GM18498 (cell line): ENCODE measurements around the gene ARHGEF35.
"Not testable (repeated sequence)": the region's sequence is repeated elsewhere in the genome, so short reads cannot be mapped to it uniquely, and the experiment has no call there.

Experiments used
- ATAC-seq: cut with Tn5 transposase; IDR thresholded peaks from one replicate; pipeline ENCODE4 v1.9.1; 2021; ENCODE audit warnings: mild to moderate bottlenecking, moderate library complexity; ENCODE audit not compliant: unreplicated experiment

ARHGEF35 gene

GRCh38 chr7:144195212-144195872 lies at the start of gene ARHGEF35:
Gene ARHGEF35 (minus strand): TSS chr7:144195833. CDS start chr7:144188383, 7,450 bp downstream.
- ATAC-seq: peak; percentile 70

DNA sequence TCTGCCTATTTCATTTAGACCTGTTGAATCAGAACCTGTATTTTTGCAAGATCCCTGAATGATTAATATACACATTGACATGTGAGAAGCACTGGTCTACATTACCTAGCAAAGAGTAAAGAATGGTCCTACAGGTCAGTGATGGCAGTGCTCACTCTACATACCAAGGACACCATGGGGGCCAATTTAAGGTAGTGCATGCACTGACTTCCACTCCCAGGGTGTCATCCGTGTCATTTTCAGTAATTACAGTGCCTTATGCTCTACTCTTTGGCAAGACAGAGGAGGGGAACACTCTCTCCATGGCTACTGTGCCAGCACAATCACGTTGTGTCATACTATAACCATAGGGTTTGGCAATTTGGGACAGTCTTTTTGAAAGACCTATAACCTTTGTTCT lies 49.7 kb upstream of the ARHGEF35 start:
- ATAC-seq: not testable (repeated sequence)

DNA sequence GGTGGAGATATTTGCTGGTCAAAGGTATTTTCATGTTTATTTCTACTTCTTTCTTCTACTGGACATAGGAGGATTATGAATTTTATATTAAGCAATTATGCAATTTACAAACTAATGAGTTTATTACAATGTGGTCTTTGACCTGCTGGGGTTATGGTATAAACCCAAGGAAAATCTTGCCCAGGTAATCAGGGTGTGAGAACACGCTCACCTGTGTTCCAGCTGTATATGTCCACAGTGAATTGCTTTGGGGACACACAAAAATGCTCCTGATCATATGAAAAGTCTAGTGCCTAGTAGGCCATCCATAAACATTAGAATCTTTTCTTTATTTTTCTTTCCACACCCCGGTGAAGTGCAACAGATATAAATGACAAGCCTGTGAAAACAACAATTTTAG lies 43.7 kb upstream of the ARHGEF35 start, which contains the start of gene OR2A42:
OR2A42 (minus strand) TSS at position 241 of the 400 bp plus-strand sequence. CDS start 6,762 bp downstream, outside the sequence.
- ATAC-seq: not testable (repeated sequence)

DNA sequence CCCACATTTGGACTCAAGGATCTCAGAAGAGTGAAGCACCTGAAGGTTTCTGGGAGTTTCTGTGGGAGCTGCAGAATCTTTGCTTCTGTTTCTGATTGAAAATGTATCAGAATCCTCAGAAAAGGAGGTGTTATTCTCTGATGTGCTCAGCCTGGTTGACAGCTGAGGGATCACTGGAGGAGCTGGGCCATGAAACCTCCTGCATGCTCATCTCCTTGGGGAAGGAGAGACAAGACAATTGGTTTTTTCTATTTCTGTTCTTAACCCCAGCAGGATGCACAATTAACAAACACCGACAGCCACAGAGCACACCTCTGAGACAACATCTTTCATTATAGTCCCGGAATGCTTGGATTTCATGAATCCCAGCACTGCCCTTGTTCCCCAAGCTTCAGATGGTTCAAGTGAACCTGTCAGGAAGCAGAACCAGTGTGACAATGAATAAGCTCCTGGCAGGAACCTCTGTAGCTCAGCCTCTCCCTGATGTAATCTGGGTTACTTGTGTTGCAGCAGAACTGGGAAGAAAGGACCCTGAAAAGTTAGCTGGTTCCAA lies 43.0 kb upstream of the ARHGEF35 start:
- not testable (repeated sequence) for ATAC-seq

DNA sequence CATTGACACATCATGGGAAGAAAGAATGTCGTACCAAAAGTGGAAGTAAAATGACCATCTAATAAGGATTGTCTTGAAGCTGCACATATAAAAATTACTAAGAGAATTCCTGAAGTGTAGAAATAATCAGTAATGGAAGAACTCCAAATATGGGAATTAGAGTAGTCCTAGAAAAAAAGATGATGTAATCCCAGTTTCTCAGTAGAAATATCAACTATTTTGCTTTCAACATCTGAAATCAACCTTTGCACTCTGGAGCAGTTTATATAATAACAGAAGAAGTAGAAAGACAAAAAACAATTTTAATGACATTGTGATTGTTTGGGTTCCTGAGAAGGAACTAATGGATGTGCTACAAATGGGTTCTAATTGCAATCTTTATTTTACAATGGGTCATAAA lies 37.4 kb upstream of the ARHGEF35 start:
- not testable (repeated sequence) for ATAC-seq

GRCh38 chr7:144231027-144231426 lies 35.4 kb upstream of the ARHGEF35 start:
- ATAC-seq: not testable (repeated sequence)

DNA sequence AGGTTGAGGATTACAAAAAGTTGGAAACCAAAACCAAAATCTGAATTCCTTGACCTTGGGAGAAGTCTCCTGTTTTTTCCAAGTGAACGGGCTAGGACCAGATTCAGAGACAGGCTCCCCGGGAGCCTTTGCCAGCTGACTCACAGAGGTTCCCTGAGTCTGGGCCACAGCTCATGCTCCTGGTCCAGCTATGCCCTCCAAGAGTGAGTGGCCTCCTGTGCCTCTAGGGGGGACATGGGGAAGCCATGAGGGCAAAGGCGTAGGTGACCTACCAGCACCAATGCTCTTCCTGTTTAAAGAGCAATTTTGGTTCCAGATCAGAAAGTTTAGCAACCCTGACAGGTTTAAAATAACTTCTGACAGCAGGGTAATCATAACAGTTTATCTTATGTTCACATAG lies 33.2 kb upstream of the ARHGEF35 start:
- ATAC-seq: not testable (repeated sequence)

DNA sequence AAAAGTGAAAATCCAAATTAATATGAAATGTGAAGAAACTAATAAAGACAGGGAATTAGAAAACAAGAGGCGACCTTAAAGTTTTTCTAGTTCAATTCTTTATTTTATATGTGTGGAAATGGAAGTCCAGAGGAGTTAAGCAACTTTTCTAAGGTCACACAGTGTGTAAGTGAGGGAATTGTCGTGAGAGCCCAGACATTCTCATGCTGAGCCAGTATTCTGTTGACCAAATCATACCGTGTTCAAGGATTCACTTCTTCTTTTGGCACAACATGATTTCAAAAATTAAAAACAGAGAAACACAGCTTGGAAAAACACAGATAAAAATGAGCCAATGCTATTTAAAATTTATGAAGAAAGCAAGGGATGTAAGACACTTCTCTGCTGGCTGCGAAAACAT lies 31.2 kb upstream of the ARHGEF35 start:
- ATAC-seq: not testable (repeated sequence)

DNA sequence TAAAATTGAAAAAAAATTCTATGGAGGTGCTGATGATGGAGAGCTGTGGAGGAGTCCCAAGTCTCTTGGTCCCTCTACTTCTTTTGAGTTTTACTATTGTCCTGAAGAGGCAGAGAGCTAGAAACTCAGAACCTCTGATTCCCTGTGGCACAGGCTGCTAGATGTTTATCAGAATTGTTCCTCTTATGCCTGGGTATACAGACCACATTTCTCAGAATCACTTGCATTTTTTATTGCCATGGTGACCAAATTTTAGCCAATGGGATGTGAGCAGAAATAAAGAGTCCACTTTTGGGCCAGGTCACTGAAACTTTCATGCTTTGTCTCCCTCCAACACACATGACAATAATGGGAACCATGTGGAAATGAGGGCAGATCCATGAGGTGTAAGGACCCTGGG lies 28.0 kb upstream of the ARHGEF35 start:
- ATAC-seq: not testable (repeated sequence)

- not testable (repeated sequence) for ATAC-seq
Observed at GRCh38 chr7:144220531-144220930, 24.9 kb upstream of the ARHGEF35 start.

- ATAC-seq: not testable (repeated sequence)
Observed at GRCh38 chr7:144219149-144219548, 23.5 kb upstream of the ARHGEF35 start.

- ATAC-seq: not testable (repeated sequence)
Observed at GRCh38 chr7:144218581-144218980, 22.9 kb upstream of the ARHGEF35 start.

DNA sequence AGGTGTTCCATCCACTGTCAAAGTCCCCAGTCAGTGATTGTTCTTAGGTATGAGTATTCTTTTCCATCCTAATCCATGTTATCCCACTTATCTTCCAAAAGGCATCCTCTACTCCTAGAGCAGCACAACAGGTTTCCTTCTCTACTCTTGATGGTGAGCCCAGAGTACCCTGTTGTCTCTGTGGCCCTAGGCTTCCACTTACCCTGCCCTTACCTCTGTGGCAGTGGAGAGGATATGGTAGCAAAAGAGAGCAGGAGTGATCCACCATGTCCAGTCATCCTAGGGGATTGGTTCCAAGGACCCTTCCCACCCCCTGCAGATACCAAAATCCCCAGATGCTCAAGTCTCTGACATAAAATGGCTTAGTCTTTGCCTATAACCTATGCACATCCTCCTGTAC lies 21.6 kb upstream of the ARHGEF35 start:
- ATAC-seq: not testable (repeated sequence)

- not testable (repeated sequence) for ATAC-seq
Observed at GRCh38 chr7:144205306-144205705, 9.7 kb upstream of the ARHGEF35 start.

DNA sequence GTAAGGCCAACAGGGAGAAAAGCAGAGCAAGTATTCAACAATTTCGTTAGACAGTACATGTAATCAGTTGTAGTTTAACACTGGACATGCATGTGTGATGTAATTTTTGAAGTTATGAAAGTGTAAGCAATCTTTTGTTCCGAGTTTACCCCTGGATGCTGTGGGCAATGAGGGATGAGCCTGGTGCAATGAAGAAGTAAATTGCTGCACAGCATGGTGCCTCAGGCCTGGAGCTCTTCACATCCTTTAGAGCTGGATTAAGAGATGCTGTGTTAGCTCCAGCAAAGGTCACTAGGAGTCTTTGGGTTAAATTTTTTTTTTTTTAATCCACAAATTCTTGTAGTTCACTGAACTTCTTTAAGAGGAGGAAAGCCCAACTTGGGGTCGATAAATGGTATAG lies 7.5 kb upstream of the ARHGEF35 start:
- not testable (repeated sequence) for ATAC-seq

- peak; percentile 21 for ATAC-seq
Observed at GRCh38 chr7:144201978-144202377, 6.3 kb upstream of the ARHGEF35 start.

DNA sequence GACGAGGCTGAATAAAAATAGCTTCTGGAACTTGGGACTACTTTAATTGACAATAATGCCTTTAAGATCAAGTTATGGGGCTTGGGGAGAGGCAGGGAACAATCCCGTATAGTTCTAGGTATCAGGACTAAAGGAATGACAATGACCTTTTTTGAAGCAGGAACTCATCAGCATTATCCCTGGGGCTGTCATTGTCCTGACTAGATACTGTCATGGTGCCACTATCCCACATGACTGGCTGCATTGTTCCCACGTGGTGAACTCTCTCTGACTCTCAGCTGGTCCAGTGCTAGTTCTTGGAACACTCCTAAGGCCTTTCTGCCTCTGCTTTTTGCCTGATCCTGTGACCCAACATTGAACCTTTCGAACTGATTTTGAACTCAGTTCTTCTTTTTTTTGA lies 3.3 kb upstream of the ARHGEF35 start:
- not testable (repeated sequence) for ATAC-seq

DNA sequence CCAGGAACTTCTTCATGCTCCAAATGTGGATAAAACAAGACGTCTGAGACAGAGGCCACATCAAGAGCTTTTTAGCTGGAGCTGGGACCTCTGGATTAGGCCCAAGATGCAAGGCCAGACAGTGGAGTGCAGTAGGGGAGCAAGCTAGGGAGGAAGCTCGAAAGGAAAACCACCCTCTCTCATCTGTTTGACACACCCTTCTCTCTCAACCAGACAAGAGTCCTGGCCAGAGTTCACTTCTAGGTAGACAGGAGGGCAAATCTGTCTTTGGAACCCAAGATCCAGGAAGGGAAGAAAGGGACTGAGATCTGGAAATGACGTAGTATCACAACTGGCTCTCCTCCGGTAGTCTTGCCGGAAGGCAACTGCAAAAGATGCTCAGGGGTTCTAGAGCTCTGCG lies 1.2 kb downstream of the ARHGEF35 start:
- ATAC-seq: not testable (repeated sequence)

DNA sequence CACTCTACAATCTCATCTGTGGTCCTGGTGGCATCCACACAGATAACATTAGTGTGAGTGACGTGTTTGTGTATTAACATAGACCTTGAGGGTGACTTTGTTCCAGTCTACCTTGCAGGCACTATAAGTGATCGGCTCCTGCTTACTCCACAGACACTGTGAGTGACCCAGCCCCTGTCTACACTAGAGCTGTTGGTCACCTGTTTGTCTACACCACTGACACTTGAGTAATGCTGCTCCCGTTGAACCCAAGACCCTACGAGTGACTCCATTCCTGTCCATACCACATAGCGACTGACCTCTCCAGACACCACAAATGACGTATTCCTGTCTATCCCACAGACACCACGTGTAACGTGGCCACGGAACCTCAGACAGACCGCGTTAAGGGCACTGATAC lies 1.9 kb downstream of the ARHGEF35 start:
- ATAC-seq: not testable (repeated sequence)

- not testable (repeated sequence) for ATAC-seq
Observed at GRCh38 chr7:144188578-144189171, 7.0 kb downstream of the ARHGEF35 start.

DNA sequence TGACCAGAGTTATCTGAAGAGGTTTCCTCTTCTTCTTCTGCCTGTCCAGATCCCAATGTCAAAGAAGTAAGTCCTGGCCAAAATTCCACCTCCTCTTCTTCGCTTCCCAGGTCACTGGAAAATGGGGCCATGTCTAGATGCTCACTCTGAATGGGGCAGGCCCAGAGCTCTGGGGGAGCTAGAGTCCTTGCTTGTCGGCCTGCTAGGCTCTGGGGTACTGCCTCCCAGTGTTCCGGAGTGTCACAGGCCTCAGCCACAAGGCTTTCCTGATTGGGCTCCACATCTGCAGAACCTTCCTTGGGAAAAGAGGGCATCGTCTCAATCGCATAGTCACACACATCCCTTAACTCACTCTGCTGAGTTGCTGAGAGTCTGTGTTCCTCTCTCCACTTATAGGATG lies 7.8 kb downstream of the ARHGEF35 start:
- ATAC-seq: not testable (repeated sequence)

DNA sequence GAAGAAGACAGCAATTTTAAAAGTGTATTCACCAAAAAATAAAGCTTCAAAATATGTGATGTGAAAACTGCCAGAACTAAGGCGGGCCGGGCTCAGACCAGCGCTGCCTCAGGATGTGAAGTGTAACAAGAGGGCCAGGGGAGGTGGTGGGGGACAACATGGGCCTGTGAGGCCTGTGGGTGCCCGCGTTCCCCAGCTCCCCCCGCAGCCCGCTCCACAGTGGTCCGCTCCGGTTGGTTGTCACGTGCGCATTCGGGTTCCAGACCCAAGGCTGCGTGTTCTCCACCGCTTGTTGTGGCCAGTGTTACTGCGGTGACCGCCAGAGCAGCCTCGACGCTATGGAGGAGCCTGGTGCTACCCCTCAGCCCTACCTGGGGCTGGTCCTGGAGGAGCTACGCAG lies 12.5 kb downstream of the ARHGEF35 start, which contains the start of gene CTAGE4:
CTAGE4 (plus strand) TSS at position 301 of the 400 bp plus-strand sequence; CDS start at position 339, 38 bp downstream.
- ATAC-seq: not testable (repeated sequence)
